Activated T-cell treated with anti-CD3 and anti-CD28 coated beads, Interleukin-2, amount 50 U/mL, for 4 hours (primary cell): ENCODE data around the gene RRBP1. TPM values are rescaled to one million over a fixed set of nuclear protein-coding genes. Genes with fewer than 3 reads are reported as not detected.
A peak's percentile ranks its signal among the peaks of the same experiment; 100 is the strongest.

Source experiments
- ATAC-seq, 2 donors: fragments of 200-7000 bp; cut with Tn5 transposase; one replicate each; pipeline ENCODE4 v1.10.0; 2021
- DNase-seq: peaks from one replicate; pipeline ENCODE4 v3.0.0-alpha.2; 2020
- H3K27me3 Mint-ChIP-seq: one replicate; pipeline ENCODE4 v1.8.0; 2021; ENCODE audit warnings: low read depth, mixed read lengths
- H3K36me3 Mint-ChIP-seq: one replicate; pipeline ENCODE4 v1.8.0; 2022; ENCODE audit warnings: mixed read lengths; ENCODE audit not compliant: insufficient read depth
- H3K4me1 Mint-ChIP-seq: one replicate; pipeline ENCODE4 v1.8.0; 2021; ENCODE audit warnings: low read depth, mixed read lengths
- H3K4me3 Mint-ChIP-seq: one replicate; pipeline ENCODE4 v1.8.0; 2021; ENCODE audit warnings: mild to moderate bottlenecking, moderate library complexity, mixed read lengths
- H3K9me3 Mint-ChIP-seq: one replicate; pipeline ENCODE4 v1.8.0; 2021; ENCODE audit warnings: mixed read lengths
- total RNA-seq, 3 donors: library from RNA; stranded (reverse); gene quantifications; one replicate each; pipeline ENCODE4 v1.2.1, GENCODE V29; 2021

RRBP1 gene
- total RNA-seq, 3 donors from 2014 or later: 25.5 to 32.3 (median 27.0) TPM

GRCh38 chr20:17568045-17568788 lies 113.8 kb downstream of the RRBP1 start:
- peaks cover 21% of the 10 kb centered on the region for H3K4me1 Mint-ChIP-seq
- no peaks in the 10 kb centered on the region for H3K36me3 Mint-ChIP-seq
- ATAC-seq: no peak
- H3K4me3 Mint-ChIP-seq: peak overlapping the region; percentile 87
- DNase-seq: no peak
- no peaks in the 10 kb centered on the region for H3K27me3 Mint-ChIP-seq
- no peaks in the 10 kb centered on the region for H3K9me3 Mint-ChIP-seq

GRCh38 chr20:17566345-17566744 lies 115.7 kb downstream of the RRBP1 start:
- no peaks in the 10 kb centered on the region for H3K36me3 Mint-ChIP-seq
- no peak for DNase-seq
- H3K4me1 Mint-ChIP-seq: peaks cover 6% of the 10 kb centered on the region
- H3K27me3 Mint-ChIP-seq: no peaks in the 10 kb centered on the region
- no peak overlapping the region for H3K4me3 Mint-ChIP-seq
- no peak for ATAC-seq
- no peaks in the 10 kb centered on the region for H3K9me3 Mint-ChIP-seq

- peaks cover 10% of the 10 kb centered on the region for H3K4me1 Mint-ChIP-seq
Observed at GRCh38 chr20:17565169-17565845, 116.7 kb downstream of the RRBP1 start.

More at GRCh38 chr20:17565169-17565845, 116.7 kb downstream of the RRBP1 start:
- Mint-ChIP-seq H3K9me3 (no peaks in the 10 kb centered on the region), H3K27me3 (no peaks in the 10 kb centered on the region), H3K4me3 (no peak overlapping the region), H3K36me3 (no peaks in the 10 kb centered on the region)
- DNase-seq: no peak
- ATAC-seq: no peak

Other genes with a start within 250 kb of the RRBP1 start
- gene BFSP1, start 150.9 kb downstream of the RRBP1 start, total RNA-seq: under 1 TPM; 0.15 to 0.45 (median 0.16) TPM
- gene DSTN, start 112.2 kb downstream of the RRBP1 start, total RNA-seq: 10 to 100 TPM; 55.0 to 70.3 (median 63.6) TPM
- not detected for gene BANF2, start 17.7 kb upstream of the RRBP1 start, total RNA-seq